KMS-11 (cell line): ENCODE data around the gene RPTOR.

ENCODE experiments used
- H2AFZ ChIP-seq: fragments of 200-600 bp; sonication (generic); 2 replicates; pipeline ENCODE4 v1.6.1; 2016; ENCODE audit warnings: antibody characterized with exemption, mixed run types, low read depth
- H3K27ac ChIP-seq: fragments of 200-600 bp; sonication (generic); 2 replicates; pipeline ENCODE4 v1.6.1; 2016; ENCODE audit warnings: mild to moderate bottlenecking, mixed run types
- H3K27me3 ChIP-seq: fragments of 200-600 bp; sonication (generic); 2 replicates; pipeline ENCODE4 v1.6.1; 2017; ENCODE audit warnings: mild to moderate bottlenecking, low read depth, mixed run types, moderate library complexity; ENCODE audit not compliant: insufficient read depth
- H3K36me3 ChIP-seq: fragments of 200-600 bp; sonication (generic); 2 replicates; pipeline ENCODE4 v1.6.1; 2017; ENCODE audit warnings: mild to moderate bottlenecking, mixed run types; ENCODE audit not compliant: insufficient read depth
- H3K4me1 ChIP-seq: fragments of 200-600 bp; sonication (generic); 2 replicates; pipeline ENCODE4 v1.6.1; 2016; ENCODE audit warnings: mild to moderate bottlenecking, low read depth, mixed run types; ENCODE audit not compliant: poor library complexity, severe bottlenecking
- H3K4me2 ChIP-seq: fragments of 200-600 bp; sonication (generic); 2 replicates; pipeline ENCODE4 v1.7.0; 2016; ENCODE audit warnings: mild to moderate bottlenecking, mixed run types
- H3K4me3 ChIP-seq: fragments of 200-600 bp; sonication (generic); IDR thresholded peaks from 2 replicates; pipeline ENCODE4 v1.6.1; 2017; ENCODE audit warnings: low read depth, low read length, mixed read lengths; ENCODE audit not compliant: insufficient read depth
- H3K79me2 ChIP-seq: fragments of 200-600 bp; sonication (generic); 2 replicates; pipeline ENCODE4 v1.6.1; 2016; ENCODE audit warnings: low read depth, mixed run types; ENCODE audit not compliant: insufficient read depth
- H3K9ac ChIP-seq: fragments of 200-600 bp; sonication (generic); 2 replicates; pipeline ENCODE4 v1.6.1; 2016; ENCODE audit warnings: mild to moderate bottlenecking, mixed run types
- H4K20me1 ChIP-seq: fragments of 200-600 bp; sonication (generic); 2 replicates; pipeline ENCODE4 v1.6.1; 2016; ENCODE audit warnings: mild to moderate bottlenecking, mixed run types; ENCODE audit not compliant: insufficient read depth
- CTCF ChIP-seq: fragments of 200-600 bp; sonication (generic); conservative IDR thresholded peaks from 2 replicates; pipeline ENCODE4 v1.6.1; 2017; ENCODE audit warnings: low read depth, mild to moderate bottlenecking, antibody characterized with exemption, low read length, moderate library complexity, mixed read lengths

RPTOR gene

GRCh38 chr17:80901319-80901718, 356.7 kb downstream of the RPTOR start:
- Histone ChIP-seq H3K27me3 (no peaks in the 10 kb centered on the region), H3K4me1 (peaks cover 59% of the 10 kb centered on the region), H3K4me2 (peak overlapping the region; percentile 99), H3K79me2 (no peaks in the 10 kb centered on the region), H2AFZ (peak overlapping the region; percentile 23; the same call in 1 of the 2 replicates), H3K36me3 (no peaks in the 10 kb centered on the region), H3K27ac (peak overlapping the region; percentile 99), H3K9ac (peak overlapping the region; percentile 81), H4K20me1 (no peaks in the 10 kb centered on the region), H3K4me3 (no peak overlapping the region)
- no peak for TF ChIP-seq CTCF

GRCh38 chr17:80902197-80902962, 357.7 kb downstream of the RPTOR start:
- Histone ChIP-seq H3K79me2 (no peaks in the 10 kb centered on the region), H3K27me3 (no peaks in the 10 kb centered on the region), H3K4me1 (peaks cover 64% of the 10 kb centered on the region), H4K20me1 (no peaks in the 10 kb centered on the region), H3K36me3 (no peaks in the 10 kb centered on the region), H2AFZ (peak overlapping the region; percentile 23; the same call in 1 of the 2 replicates), H3K9ac (peak overlapping the region; percentile 81), H3K27ac (peak overlapping the region; percentile 99), H3K4me3 (no peak overlapping the region), H3K4me2 (peak overlapping the region; percentile 99)
- TF ChIP-seq CTCF, result no peak

DNA sequence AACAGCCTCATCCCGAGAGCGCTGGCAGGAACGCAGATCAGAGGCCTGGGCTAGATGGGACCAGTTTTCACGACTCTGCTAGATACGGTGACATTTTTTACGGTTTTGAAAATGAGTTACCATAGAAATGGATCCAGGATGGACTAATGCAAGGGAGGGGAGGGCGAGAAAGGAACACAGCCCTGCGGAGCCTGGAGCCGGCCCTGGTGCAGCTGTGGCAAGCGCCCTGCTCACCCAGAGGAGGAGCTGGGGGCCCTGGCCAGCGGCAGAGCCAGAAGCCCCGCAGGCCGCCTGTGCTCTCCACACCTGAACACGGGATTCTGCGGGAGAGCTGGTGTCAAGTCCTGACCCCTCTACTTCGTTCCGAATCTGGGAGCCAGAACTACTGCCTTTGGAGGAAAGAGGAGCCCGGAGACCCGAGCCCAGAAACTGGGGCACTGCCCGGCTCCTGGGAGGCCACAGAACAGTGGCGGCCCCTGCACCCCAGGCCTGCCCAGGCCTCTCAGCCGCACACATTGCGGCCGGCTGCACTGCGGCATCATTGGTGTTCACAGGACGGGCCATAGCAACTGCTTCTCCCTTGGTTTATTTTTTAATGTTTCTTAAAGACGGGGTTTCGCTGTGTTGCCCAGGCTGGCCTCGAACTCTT, 358.4 kb downstream of the RPTOR start:
- peaks cover 71% of the 10 kb centered on the region for H3K4me1 ChIP-seq
- H3K4me3 ChIP-seq, result no peak overlapping the region
- peak overlapping the region; percentile 99 for H3K27ac ChIP-seq
- H3K9ac ChIP-seq, result peak overlapping the region; percentile 81; the same call in 1 of the 2 replicates
- H4K20me1 ChIP-seq, result no peaks in the 10 kb centered on the region
- no peaks in the 10 kb centered on the region for H3K27me3 ChIP-seq
- H3K36me3 ChIP-seq, result no peaks in the 10 kb centered on the region
- TF ChIP-seq CTCF, result no peak
- no peaks in the 10 kb centered on the region for H3K79me2 ChIP-seq
- peak overlapping the region; percentile 99; the same call in 1 of the 2 replicates for H3K4me2 ChIP-seq
- no peak overlapping the region for H2AFZ ChIP-seq

GRCh38 chr17:80904036-80904753, 359.6 kb downstream of the RPTOR start:
- peaks cover 78% of the 10 kb centered on the region for H3K4me1 ChIP-seq
- H3K27ac ChIP-seq, result peak overlapping the region; percentile 99; the same call in 1 of the 2 replicates
- no peak overlapping the region for H2AFZ ChIP-seq
- H4K20me1 ChIP-seq, result no peaks in the 10 kb centered on the region
- H3K4me2 ChIP-seq, result no peak overlapping the region
- no peaks in the 10 kb centered on the region for H3K27me3 ChIP-seq
- no peak overlapping the region for H3K9ac ChIP-seq
- no peaks in the 10 kb centered on the region for H3K36me3 ChIP-seq
- no peak overlapping the region for H3K4me3 ChIP-seq
- TF ChIP-seq CTCF, result no peak
- no peaks in the 10 kb centered on the region for H3K79me2 ChIP-seq
